RCC 7860 (cell line): Measurements from ENCODE around the gene SMAD3.

Experiments
- DNase-seq: peaks from one replicate; pipeline ENCODE4 v3.0.0-alpha.2; 2015; ENCODE audit warnings: low spot score
- FAIRE-seq: peaks from 2 replicates; lab custom pipeline; 2012; peaks lifted over from hg19 to GRCh38; lab: Jason Lieb, UNC

SMAD3 gene

DNA sequence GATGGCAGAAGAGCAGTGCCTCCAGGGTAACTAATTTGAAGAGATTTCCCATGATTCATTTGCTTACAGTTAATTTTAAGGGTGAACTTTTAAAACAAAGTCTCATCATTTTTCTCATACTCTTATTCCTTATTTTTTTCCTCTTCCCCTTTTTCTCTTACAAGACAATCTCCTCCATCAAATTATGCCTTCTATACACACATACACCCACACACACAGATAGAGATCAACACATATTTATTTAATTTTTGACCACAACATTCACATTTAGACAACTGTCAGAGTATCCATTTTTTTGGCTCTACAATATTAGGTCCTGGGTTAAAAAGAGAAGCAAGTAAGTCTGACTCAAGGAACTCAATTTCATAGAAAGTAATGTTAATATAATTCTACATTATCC is 151.5 kb downstream of the SMAD3 start:
- FAIRE-seq = no peak

DNA sequence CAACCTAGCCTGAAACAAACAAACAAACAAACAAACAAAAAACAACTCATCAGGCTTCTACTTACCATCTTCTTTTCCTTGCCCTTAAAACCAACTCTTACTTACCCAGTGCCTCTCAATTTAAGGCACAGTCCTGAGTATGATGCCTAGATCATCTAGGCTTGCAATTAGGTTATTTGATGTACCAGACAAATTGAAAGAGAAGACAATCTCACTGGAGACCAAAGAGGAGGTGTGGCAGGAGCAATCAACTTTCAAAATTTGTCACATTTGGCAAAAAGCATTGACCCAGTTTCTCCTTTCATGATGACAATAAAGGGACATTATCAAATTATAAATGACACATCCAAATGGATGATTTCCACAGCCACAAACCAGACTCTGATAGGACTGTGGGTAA is 153.0 kb downstream of the SMAD3 start:
- DNase-seq (no peak), FAIRE-seq (no peak)

More for the DNA sequence above, 151.5 kb downstream of the SMAD3 start:
- no peak for DNase-seq

DNA sequence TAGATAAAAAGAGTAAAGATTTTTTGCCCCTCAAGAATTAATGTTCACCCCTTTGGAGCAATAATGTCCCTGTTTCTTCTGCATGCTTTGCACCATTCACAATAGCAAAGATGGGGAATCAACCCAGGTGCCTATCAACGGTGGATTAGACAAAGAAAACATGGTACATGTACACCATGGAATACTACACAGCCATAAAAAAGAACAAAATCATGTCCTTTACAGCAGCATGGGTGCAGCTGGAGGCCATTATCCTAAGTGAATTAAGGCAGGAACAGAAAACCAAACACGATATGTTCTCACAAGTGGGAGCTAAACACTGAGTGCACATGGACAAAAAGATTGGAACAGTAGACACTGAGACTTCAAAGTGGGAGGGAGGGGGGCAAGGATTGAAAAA is 153.9 kb downstream of the SMAD3 start:
- no peak for DNase-seq
- no peak for FAIRE-seq

DNA sequence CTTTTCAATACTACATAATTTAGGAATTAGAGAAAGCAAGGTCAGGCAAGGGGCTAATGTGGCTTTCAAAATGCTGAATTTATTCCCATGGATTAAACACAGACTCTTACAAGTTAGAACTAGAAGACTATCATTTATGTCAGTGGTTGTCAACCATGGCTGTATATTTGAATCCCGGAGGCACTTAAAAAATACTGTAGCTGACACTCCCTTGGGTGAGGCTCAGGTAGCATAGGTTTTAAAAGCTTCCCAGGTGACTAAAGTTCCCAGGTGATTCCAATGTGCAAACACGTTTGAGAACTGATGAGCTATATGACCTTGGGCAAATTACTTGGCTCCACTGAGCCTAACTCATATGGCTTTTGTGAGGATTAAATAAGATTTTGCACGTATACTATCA is 159.5 kb downstream of the SMAD3 start:
- FAIRE-seq (no peak), DNase-seq (no peak)

DNA sequence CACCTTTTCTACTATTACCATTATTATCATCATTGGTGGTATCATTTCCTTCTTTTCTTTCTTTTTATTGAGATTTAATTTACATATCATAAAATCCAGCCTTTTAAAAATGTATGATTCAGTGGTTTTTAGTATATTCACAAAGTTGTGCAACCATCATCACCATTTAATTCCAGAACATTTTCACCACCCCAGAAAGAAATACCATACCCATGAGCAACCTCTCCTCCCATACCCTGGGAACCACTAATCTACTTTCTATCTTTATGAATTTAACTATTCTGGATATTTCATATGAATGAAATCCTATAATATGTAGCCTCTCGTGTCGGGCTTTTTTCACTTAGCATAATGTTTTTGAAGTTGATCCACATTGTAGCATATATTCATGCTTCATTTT is 159.9 kb downstream of the SMAD3 start:
- FAIRE-seq = no peak
- no peak for DNase-seq

DNA sequence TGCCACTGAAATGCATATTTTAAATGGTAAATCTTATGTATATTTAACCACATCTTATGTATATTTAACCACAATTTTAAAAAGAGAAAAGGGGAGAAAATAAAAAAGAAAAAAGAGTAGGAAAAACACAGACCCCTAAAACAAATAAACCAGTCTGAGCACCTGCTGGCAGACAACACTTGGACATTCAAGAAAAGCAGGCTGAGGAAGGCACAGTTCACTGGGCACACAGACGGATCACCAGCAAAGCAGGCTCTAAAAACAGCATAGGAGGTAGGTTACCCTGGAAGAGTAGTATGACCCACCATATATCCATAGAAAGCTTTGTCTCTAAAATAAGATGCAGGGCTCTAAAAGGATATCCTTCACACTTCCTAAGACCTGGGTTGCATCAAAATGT is 162.0 kb downstream of the SMAD3 start:
- no peak for FAIRE-seq
- no peak for DNase-seq

DNA sequence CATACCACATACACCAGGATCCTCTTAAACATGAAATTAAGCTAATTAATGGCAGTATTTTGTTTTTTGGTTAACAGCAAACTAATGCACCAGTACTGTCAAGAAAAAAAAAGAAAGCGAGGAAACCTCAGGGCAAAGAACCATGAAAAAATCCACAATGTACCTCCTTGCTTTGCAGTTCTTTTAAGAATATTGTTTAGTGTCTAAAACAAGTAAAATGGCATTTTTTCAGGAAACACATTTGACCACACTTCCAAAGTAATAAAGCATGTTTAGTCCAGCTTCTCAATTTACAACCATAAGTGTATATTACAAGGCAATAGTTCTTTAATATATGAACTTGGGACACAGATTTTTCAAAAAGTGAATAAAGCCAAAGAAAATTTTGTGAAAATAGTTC is 162.4 kb downstream of the SMAD3 start:
- FAIRE-seq = no peak

DNA sequence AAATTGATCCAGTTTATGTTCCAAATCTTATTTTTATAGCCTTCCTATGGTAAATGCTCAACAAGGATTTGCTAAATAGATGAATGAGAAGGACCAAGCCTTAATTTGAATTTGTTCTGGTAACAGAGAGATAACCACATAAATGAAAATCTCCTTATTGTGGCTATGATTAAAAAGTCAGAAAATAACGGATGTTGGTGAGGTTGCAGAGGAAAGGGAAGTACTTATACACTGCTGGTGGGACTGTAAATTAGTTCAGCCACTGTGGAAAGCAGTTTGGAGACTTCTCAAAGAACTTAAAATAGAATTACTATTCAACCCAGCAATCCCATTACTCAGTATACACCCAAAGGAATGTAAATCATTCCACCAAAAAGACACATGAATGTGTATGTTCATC is 162.9 kb downstream of the SMAD3 start:
- no peak for FAIRE-seq

More for the DNA sequence above, 162.4 kb downstream of the SMAD3 start:
- DNase-seq = no peak

DNA sequence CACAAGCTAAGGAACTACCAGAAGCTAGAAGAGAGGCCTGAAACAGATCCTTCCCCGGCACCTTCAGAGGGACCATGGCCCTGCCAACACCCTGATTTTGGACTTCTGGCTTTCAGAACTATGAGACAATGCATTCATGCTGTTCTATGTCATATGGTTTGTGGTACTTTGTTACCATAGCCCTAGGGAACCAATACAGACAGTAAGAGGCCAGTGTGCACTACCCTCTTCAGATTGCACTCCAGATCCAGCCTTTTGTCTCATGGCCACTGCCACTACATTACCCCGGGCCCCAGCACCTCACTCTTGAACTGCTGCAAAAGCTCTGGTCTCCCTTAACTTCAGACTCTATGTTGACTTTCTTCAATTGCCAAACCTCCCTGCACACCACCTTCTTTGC is 165.1 kb downstream of the SMAD3 start:
- DNase-seq = no peak
- no peak for FAIRE-seq

More for the DNA sequence above, 162.9 kb downstream of the SMAD3 start:
- DNase-seq = no peak

DNA sequence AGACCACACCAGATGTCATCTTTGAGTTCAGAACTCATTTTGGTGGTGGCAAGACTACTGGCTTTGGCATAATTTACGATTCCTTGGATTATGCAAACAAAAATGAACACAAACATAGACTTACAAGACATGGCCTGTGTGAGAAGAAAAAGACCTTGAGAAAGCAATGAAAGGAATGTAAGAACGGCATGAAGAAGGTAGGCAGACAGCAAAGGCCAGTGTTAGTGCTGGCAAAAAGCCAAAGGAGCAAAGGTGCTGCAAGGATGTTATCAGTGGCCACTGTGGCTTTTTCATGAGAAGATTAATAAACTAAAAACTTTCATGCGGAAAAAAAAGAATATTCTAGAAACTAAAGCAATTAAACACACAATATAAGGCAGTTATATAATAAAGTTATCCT is 167.2 kb downstream of the SMAD3 start:
- DNase-seq (no peak), FAIRE-seq (no peak)

DNA sequence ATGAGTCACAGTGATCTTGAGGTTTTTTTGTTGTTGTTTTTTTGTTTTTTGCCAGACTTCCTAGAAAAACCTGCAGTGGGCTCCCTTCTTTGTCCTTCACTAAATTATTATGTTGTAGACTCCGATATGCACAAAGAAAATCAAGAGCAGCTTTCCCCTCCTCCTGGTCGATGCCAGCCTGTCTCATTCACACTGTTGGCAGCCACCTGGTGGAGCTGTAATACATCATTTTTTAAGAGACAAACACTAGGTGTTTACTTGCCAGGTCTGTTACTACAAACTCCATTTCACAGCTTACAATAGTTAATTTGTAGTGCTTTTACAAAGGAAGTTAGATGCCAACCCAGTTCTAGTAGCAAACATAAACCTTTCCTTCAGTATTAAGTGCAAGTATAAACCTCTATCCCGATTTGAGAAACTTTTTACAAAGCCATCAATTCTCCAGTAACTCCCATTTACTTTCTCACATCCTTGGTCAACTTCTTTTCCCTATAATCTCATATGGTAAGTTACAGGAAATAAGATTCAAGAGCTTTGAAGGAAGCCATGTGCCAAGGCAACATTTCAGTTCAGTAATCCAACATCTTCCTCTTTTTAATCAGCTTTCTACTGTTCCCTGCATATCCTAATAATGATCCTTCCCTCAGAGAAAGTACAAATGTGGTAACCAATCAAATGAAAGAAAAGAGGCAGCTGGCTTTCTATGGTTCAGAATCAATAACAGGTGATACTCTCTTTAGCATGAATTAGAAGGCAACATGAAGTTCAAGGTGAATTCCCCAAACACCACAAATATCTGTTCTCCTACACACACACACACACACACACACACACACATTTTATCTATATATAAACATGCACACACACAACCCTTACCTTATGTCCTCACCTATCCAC is 175.1 kb downstream of the SMAD3 start:
- no peak for FAIRE-seq
- no peak for DNase-seq

DNA sequence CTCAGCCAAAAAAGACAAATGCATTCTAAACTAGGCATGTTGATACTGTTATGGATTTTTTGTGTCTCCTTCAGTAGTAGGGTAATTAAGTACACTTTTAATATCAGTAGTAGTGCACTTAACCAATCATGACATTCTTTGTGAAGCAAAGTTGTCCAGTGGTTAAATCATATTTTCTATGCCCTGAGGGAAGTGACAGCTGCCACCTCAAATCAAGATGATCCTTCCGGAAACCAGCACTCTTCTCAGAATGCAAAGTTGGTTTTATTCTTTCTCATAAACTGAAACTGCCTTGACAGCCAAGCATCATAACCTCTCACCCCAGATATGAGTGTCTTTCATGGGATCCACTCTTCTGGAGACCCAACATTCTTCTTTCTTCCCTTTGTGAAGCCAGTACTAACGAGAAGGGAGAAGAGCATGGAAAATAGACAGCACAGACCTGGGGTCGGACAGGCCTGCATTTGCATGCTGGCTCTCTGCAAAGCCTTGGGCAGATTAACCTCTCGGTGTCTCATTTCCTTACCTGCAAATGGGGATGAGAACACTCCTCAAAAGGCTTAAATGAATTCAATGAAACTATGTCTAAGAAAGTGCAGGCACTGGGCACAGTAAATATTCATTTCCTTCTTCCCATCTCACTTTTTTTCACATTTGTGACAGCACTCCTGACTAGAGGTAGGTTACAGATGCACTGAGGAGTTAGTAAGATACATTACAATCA is 175.9 kb downstream of the SMAD3 start:
- no peak for FAIRE-seq
- no peak for DNase-seq

DNA sequence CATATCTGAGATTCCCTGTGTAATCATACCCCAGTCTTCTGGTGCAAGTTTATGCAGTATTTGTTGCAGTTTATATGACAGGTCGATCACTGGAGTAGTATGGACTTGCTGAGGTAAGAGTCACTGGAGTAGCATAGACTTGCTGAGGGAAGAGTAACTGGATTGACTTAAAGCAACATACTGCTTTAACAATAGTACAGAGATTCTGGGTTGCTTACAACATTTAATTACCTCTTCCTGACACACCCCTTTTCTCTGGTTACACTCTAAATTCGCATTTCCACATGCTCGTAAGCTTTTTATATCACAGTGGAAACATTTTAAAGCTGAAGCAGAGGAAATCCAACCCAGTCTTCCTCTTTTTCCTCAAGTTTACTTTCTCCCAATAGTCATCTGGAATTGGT is 177.3 kb downstream of the SMAD3 start:
- DNase-seq (no peak), FAIRE-seq (no peak)
